Stimulated activated CD8-positive, alpha-beta memory T cell treated with anti-CD3 and anti-CD28 coated beads, Interleukin-12 subunit alpha, Interleukin-12 subunit beta, amount 100 ng/mL, for 4 hours (primary cell): ENCODE results near the gene TECTB.

ENCODE experiments used
- DNase-seq: peaks from one replicate; pipeline ENCODE4 v3.0.0-alpha.2; 2020; ENCODE audit warnings: low read depth

Gene TECTB

GRCh38 chr10:112346774-112347173 lies 63.6 kb downstream of the TECTB start:
- DNase-seq = no peak

GRCh38 chr10:112347709-112348671 lies 64.8 kb downstream of the TECTB start:
- no peak for DNase-seq

- no peak for DNase-seq
Observed at GRCh38 chr10:112348759-112349158, 65.6 kb downstream of the TECTB start.

GRCh38 chr10:112349521-112350085 lies 66.4 kb downstream of the TECTB start:
- DNase-seq = no peak

GRCh38 chr10:112351146-112351545 lies 67.9 kb downstream of the TECTB start:
- no peak for DNase-seq

- no peak for DNase-seq
Observed at GRCh38 chr10:112352044-112352443, 68.8 kb downstream of the TECTB start.

GRCh38 chr10:112353046-112353445 lies 69.8 kb downstream of the TECTB start:
- no peak for DNase-seq
